ENCODE data around the gene SLC23A2.
"Not testable (repeated sequence)": the region's sequence is repeated elsewhere in the genome, so short reads cannot be mapped to it uniquely, and the experiment has no call there.

Gene SLC23A2

GRCh38 chr20:5020760-5021159, 19.4 kb upstream of the SLC23A2 start:
- no peaks in the 10 kb centered on the region for H3K9me3 ChIP-seq (ENCODE audit: low read depth, low read length)

DNA sequence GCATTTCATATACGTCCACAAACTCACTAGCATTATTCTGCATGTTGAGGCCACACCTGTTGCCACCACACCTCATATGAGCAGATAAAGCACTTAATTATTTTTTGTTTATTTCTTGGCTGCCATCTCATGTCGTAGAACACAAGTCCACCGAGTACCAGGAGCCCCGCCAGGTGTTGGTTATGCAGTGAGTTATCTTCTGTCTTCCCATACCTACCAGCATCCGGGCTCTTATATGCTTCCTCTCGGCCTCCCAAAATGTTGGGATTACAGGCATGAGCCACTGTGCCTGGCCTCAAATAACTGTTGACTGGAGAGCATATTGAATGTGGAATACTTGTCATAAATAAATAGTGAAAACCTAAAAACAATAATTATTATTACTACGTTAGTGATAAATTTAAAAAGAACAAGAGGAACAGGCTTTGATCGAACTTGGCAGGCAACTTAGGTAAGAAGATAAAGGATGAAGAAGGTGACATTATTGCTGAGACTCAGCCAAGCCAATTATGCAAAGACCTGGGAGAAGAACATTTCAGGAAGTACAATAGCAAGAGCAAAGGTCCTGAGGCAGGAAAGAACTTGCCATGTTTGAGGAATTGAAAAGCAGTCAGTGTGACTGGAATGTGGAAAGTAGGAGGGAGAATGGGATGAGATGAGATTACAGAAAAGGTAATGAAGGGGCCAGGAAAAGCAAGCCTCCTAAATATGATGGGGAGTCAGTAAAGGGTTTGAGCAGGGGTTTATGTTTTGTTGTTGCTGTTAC, 12.6 kb upstream of the SLC23A2 start:
- no peak overlapping the region for H3K9ac ChIP-seq (ENCODE audit: insufficient read length)
- TF ChIP-seq FOXP2 (optimal IDR thresholded peaks at IDR 0.05; ENCODE audit: control extremely low read depth, extremely low read length, insufficient read depth) (no peak), EZH2 (IDR thresholded peaks at IDR 0.05) (no peak), POLR2AphosphoS5 (IDR thresholded peaks at IDR 0.05; ENCODE audit: borderline replicate concordance, low read depth, low read length) (no peak)
- no peak overlapping the region for H3K4me3 ChIP-seq
- H3K36me3 ChIP-seq (ENCODE audit: insufficient read depth, low read length): no peaks in the 10 kb centered on the region
- H3K27ac ChIP-seq: no peak overlapping the region
- no peaks in the 10 kb centered on the region for H3K9me3 ChIP-seq (ENCODE audit: low read depth, low read length)
- no peak for DNase-seq (ENCODE audit: low read depth, low spot score)

More at GRCh38 chr20:5020760-5021159, 19.4 kb upstream of the SLC23A2 start:
- H3K4me3 ChIP-seq: no peak overlapping the region
- H3K27ac ChIP-seq: no peak overlapping the region
- H3K36me3 ChIP-seq (ENCODE audit: insufficient read depth, low read length): no peaks in the 10 kb centered on the region
- no peak overlapping the region for H3K9ac ChIP-seq (ENCODE audit: insufficient read length)
- DNase-seq (ENCODE audit: low read depth, low spot score): no peak
- TF ChIP-seq FOXP2 (optimal IDR thresholded peaks at IDR 0.05; ENCODE audit: control extremely low read depth, extremely low read length, insufficient read depth): no peak
- no peak for TF ChIP-seq EZH2 (IDR thresholded peaks at IDR 0.05)
- TF ChIP-seq POLR2AphosphoS5 (IDR thresholded peaks at IDR 0.05; ENCODE audit: borderline replicate concordance, low read depth, low read length): no peak

GRCh38 chr20:5008759-5009158, 7.4 kb upstream of the SLC23A2 start:
- Histone ChIP-seq H3K9me3 (ENCODE audit: low read depth, low read length) (no peaks in the 10 kb centered on the region), H3K9ac (ENCODE audit: insufficient read length) (no peak overlapping the region), H3K36me3 (ENCODE audit: insufficient read depth, low read length) (no peaks in the 10 kb centered on the region), H3K27ac (peak overlapping the region; percentile 60), H3K4me3 (peak overlapping the region; percentile 18; the same call in 1 of the 2 replicates)
- TF ChIP-seq EZH2 (IDR thresholded peaks at IDR 0.05): no peak
- TF ChIP-seq FOXP2 (optimal IDR thresholded peaks at IDR 0.05; ENCODE audit: control extremely low read depth, extremely low read length, insufficient read depth): no peak
- no peak; the same call in 1 of the 2 replicates for TF ChIP-seq POLR2AphosphoS5 (IDR thresholded peaks at IDR 0.05; ENCODE audit: borderline replicate concordance, low read depth, low read length)
- peak; percentile 84 for DNase-seq (ENCODE audit: low read depth, low spot score)

DNA sequence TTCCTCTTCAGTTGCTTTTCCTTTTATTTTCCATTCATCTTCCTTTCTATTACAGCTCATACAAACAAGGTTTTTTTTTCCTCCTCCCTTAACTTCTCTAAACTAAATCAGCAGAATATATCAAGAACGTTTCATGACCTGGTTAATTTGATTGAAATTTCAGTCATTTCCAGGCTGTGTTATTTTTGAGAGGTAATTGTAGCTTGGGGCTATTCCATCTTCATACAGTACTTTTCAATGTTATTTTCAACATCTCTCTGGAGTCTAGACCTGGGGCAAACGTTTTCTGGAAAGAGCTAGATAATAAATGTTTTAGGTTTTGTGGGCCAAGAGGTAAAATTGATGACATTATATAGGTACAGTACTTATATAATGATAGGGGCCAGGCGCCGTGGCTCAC, 4.0 kb upstream of the SLC23A2 start:
- Histone ChIP-seq H3K36me3 (ENCODE audit: insufficient read depth, low read length) (no peaks in the 10 kb centered on the region), H3K4me3 (no peak overlapping the region), H3K9ac (ENCODE audit: insufficient read length) (no peak overlapping the region), H3K27ac (no peak overlapping the region), H3K9me3 (ENCODE audit: low read depth, low read length) (no peaks in the 10 kb centered on the region)
- no peak for DNase-seq (ENCODE audit: low read depth, low spot score)
- TF ChIP-seq FOXP2 (optimal IDR thresholded peaks at IDR 0.05; ENCODE audit: control extremely low read depth, extremely low read length, insufficient read depth) (no peak), EZH2 (IDR thresholded peaks at IDR 0.05) (no peak), POLR2AphosphoS5 (IDR thresholded peaks at IDR 0.05; ENCODE audit: borderline replicate concordance, low read depth, low read length) (no peak)

GRCh38 chr20:5004825-5005224, 3.5 kb upstream of the SLC23A2 start:
- not testable (repeated sequence) for H3K9ac ChIP-seq (ENCODE audit: insufficient read length); H3K9me3 ChIP-seq (ENCODE audit: low read depth, low read length); H3K4me3 ChIP-seq; H3K36me3 ChIP-seq (ENCODE audit: insufficient read depth, low read length); DNase-seq (ENCODE audit: low read depth, low spot score); H3K27ac ChIP-seq

DNA sequence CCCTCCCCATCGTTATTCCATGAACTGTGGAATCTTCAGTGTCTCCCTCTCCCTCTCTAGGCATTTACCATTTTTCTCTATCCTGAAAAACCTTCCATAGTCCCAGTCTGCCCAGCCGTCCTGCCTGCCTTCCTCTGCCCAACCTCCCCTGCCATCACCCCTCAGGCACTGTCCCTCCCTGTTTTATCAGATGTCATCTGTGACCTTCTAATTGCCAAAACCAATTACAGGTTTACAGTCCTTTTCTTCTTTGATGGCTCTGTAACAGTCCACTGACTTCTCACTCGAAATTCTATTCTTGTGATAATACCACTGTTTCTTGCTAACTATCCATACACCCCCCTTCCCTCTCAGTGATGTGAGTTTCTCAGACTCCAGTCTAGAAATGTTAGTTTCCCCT, 2.3 kb upstream of the SLC23A2 start:
- Histone ChIP-seq H3K36me3 (ENCODE audit: insufficient read depth, low read length) (no peaks in the 10 kb centered on the region), H3K4me3 (no peak overlapping the region), H3K9ac (ENCODE audit: insufficient read length) (no peak overlapping the region), H3K9me3 (ENCODE audit: low read depth, low read length) (no peaks in the 10 kb centered on the region), H3K27ac (no peak overlapping the region)
- TF ChIP-seq POLR2AphosphoS5 (IDR thresholded peaks at IDR 0.05; ENCODE audit: borderline replicate concordance, low read depth, low read length) (no peak), FOXP2 (optimal IDR thresholded peaks at IDR 0.05; ENCODE audit: control extremely low read depth, extremely low read length, insufficient read depth) (no peak), EZH2 (IDR thresholded peaks at IDR 0.05) (no peak)
- no peak for DNase-seq (ENCODE audit: low read depth, low spot score)

GRCh38 chr20:5002077-5002413, 735 bp upstream of the SLC23A2 start:
- no peak for DNase-seq (ENCODE audit: low read depth, low spot score)
- no peak for TF ChIP-seq EZH2 (IDR thresholded peaks at IDR 0.05)
- no peaks in the 10 kb centered on the region for H3K36me3 ChIP-seq (ENCODE audit: insufficient read depth, low read length)

GRCh38 chr20:5000263-5001173, 792 bp downstream of the SLC23A2 start:
- peak overlapping the region; percentile 81 for H3K4me3 ChIP-seq
- TF ChIP-seq FOXP2 (optimal IDR thresholded peaks at IDR 0.05; ENCODE audit: control extremely low read depth, extremely low read length, insufficient read depth) (no peak), POLR2AphosphoS5 (IDR thresholded peaks at IDR 0.05; ENCODE audit: borderline replicate concordance, low read depth, low read length) (no peak), EZH2 (IDR thresholded peaks at IDR 0.05) (no peak)
- no peaks in the 10 kb centered on the region for H3K9me3 ChIP-seq (ENCODE audit: low read depth, low read length)
- no peak for DNase-seq (ENCODE audit: low read depth, low spot score)
- peak overlapping the region; percentile 54 for H3K9ac ChIP-seq (ENCODE audit: insufficient read length)
- no peak overlapping the region for H3K27ac ChIP-seq
- H3K36me3 ChIP-seq (ENCODE audit: insufficient read depth, low read length): no peaks in the 10 kb centered on the region

More at GRCh38 chr20:5002077-5002413, 735 bp upstream of the SLC23A2 start:
- Histone ChIP-seq H3K27ac (no peak overlapping the region), H3K9ac (ENCODE audit: insufficient read length) (no peak overlapping the region), H3K9me3 (ENCODE audit: low read depth, low read length) (no peaks in the 10 kb centered on the region), H3K4me3 (peak overlapping the region; percentile 84)

Data from SK-N-MC (cell line).